DOHH2 (cell line): ENCODE measurements around the gene VWA5B1.

Source experiments
- H3F3A ChIP-seq: fragments of 200-600 bp; sonication (generic), shearing (Covaris generic); 2 replicates; pipeline ENCODE4 v1.6.0; 2016; ENCODE audit warnings: antibody characterized with exemption, mild to moderate bottlenecking; ENCODE audit not compliant: control insufficient read depth, insufficient read depth
- H3K27ac ChIP-seq: fragments of 200-600 bp; sonication (generic); 2 replicates; pipeline ENCODE4 v1.5.1; 2014; ENCODE audit warnings: low read depth, mild to moderate bottlenecking, low read length, moderate library complexity
- H3K27me3 ChIP-seq: fragments of 200-600 bp; sonication (generic); 2 replicates; pipeline ENCODE4 v1.6.1; 2014; ENCODE audit warnings: mild to moderate bottlenecking, low read length, mixed read lengths; ENCODE audit not compliant: control insufficient read depth
- H3K36me3 ChIP-seq: fragments of 200-600 bp; sonication (generic); 2 replicates; pipeline ENCODE4 v1.6.1; 2014; ENCODE audit warnings: mild to moderate bottlenecking, low read length, moderate library complexity, mixed read lengths; ENCODE audit not compliant: control insufficient read depth
- H3K4me1 ChIP-seq: fragments of 200-600 bp; sonication (generic); 2 replicates; pipeline ENCODE4 v1.6.1; 2014; ENCODE audit warnings: mild to moderate bottlenecking, low read length, mixed read lengths; ENCODE audit not compliant: control insufficient read depth
- H3K4me2 ChIP-seq: fragments of 200-600 bp; sonication (generic); 2 replicates; pipeline ENCODE4 v1.6.0; 2014; ENCODE audit warnings: mild to moderate bottlenecking, low read length, moderate library complexity
- H3K4me3 ChIP-seq: fragments of 200-600 bp; sonication (generic); 2 replicates; pipeline ENCODE4 v1.5.1; 2014; ENCODE audit warnings: mild to moderate bottlenecking, low read length, mixed read lengths
- H3K79me2 ChIP-seq: fragments of 200-600 bp; sonication (generic); 2 replicates; pipeline ENCODE4 v1.6.1; 2014; ENCODE audit warnings: mild to moderate bottlenecking, low read length, mixed read lengths; ENCODE audit not compliant: control insufficient read depth
- H3K9me2 ChIP-seq: fragments of 200-600 bp; sonication (generic); replicated peaks from 2 replicates; pipeline ENCODE4 v1.6.1; 2014; ENCODE audit warnings: mild to moderate bottlenecking, low read length, mixed read lengths; ENCODE audit not compliant: control insufficient read depth
- H3K9me3 ChIP-seq: fragments of 200-600 bp; sonication (generic); 2 replicates; pipeline ENCODE4 v1.6.1; 2014; ENCODE audit warnings: antibody characterized with exemption, low read length, mixed read lengths; ENCODE audit not compliant: control insufficient read depth, insufficient read depth
- H4K20me1 ChIP-seq: fragments of 200-600 bp; sonication (generic); 2 replicates; pipeline ENCODE4 v1.6.0; 2014; ENCODE audit warnings: low read depth, mild to moderate bottlenecking, antibody characterized with exemption, low read length, moderate library complexity; ENCODE audit not compliant: control insufficient read depth, insufficient read depth
- EZH2phosphoT487 ChIP-seq: fragments of 200-600 bp; sonication (generic); IDR thresholded peaks from 2 replicates; pipeline ENCODE4 v1.6.1; 2017; ENCODE audit warnings: borderline replicate concordance, mild to moderate bottlenecking, antibody characterized with exemption, low read length, moderate library complexity, mixed read lengths
- TF ChIP-seq, protein P1 (sequence below): fragments of 200-600 bp; sonication (generic); IDR thresholded peaks from one replicate; pipeline ENCODE4 v1.5.1; 2014; ENCODE audit warnings: antibody characterized with exemption, mild to moderate bottlenecking, low read depth, low read length; ENCODE audit not compliant: poor library complexity, severe bottlenecking

VWA5B1 gene

GRCh38 chr1:20339811-20340457 lies 49.3 kb downstream of the VWA5B1 start:
- H3K4me1 ChIP-seq: no peaks in the 10 kb centered on the region
- no peaks in the 10 kb centered on the region for H3F3A ChIP-seq
- no peak overlapping the region for H3K4me3 ChIP-seq
- H3K27ac ChIP-seq: no peak overlapping the region
- TF ChIP-seq, protein P1, sequence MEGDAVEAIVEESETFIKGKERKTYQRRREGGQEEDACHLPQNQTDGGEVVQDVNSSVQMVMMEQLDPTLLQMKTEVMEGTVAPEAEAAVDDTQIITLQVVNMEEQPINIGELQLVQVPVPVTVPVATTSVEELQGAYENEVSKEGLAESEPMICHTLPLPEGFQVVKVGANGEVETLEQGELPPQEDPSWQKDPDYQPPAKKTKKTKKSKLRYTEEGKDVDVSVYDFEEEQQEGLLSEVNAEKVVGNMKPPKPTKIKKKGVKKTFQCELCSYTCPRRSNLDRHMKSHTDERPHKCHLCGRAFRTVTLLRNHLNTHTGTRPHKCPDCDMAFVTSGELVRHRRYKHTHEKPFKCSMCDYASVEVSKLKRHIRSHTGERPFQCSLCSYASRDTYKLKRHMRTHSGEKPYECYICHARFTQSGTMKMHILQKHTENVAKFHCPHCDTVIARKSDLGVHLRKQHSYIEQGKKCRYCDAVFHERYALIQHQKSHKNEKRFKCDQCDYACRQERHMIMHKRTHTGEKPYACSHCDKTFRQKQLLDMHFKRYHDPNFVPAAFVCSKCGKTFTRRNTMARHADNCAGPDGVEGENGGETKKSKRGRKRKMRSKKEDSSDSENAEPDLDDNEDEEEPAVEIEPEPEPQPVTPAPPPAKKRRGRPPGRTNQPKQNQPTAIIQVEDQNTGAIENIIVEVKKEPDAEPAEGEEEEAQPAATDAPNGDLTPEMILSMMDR: no peak
- no peak for TF ChIP-seq EZH2phosphoT487
- H3K79me2 ChIP-seq: no peaks in the 10 kb centered on the region
- H3K4me2 ChIP-seq: no peak overlapping the region
- no peaks in the 10 kb centered on the region for H3K9me2 ChIP-seq
- no peaks in the 10 kb centered on the region for H3K9me3 ChIP-seq
- no peaks in the 10 kb centered on the region for H4K20me1 ChIP-seq
- no peaks in the 10 kb centered on the region for H3K27me3 ChIP-seq
- H3K36me3 ChIP-seq: no peaks in the 10 kb centered on the region

- TF ChIP-seq, protein P1: no peak
- TF ChIP-seq EZH2phosphoT487: no peak
- H3K4me2 ChIP-seq: no peak overlapping the region
These were observed 51.8 kb downstream of the VWA5B1 start for GRCh38 chr1:20342294-20343148.

DNA sequence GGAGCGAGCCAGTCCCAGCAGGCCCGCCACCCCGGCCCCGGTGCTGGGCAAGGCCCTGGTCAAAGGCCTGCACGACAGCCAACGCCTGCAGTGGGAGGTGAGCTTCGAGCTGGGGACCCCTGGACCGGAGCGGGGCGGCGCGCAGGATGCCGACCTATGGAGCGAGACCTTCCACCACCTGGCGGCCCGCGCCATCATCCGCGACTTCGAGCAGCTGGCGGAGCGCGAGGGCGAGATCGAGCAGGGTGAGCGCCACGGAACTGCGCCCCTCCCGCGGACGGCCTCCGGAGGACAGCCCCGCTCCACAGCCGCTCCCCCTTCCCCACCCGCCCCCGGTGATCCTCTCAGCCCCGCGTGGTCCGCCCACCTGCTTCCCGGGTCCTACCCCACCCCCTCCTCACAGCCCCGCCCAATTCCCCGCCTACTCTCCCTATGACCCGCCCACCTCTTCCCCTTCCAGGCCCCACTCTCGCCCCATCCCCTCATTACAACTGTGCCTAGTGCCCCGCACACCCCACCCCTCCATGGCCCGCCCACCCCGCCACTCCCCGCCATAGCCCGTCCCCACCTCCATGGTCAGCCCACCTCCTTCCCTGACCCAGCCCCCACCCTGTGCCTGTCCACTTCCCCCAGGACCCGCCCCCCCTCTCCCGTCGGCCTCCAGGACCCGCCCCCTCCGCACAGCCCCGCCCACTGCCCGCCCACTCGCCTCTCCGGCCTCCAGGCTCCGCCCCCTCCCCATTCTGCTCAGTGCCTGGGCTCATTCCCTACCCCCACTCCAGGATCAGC lies 52.7 kb downstream of the VWA5B1 start:
- no peak overlapping the region for H3K27ac ChIP-seq
- no peaks in the 10 kb centered on the region for H3K79me2 ChIP-seq
- H3K9me3 ChIP-seq: no peaks in the 10 kb centered on the region; the same call in 1 of the 2 replicates
- no peaks in the 10 kb centered on the region for H4K20me1 ChIP-seq
- no peaks in the 10 kb centered on the region for H3K9me2 ChIP-seq
- H3K36me3 ChIP-seq: no peaks in the 10 kb centered on the region
- H3K4me3 ChIP-seq: no peak overlapping the region
- no peaks in the 10 kb centered on the region for H3F3A ChIP-seq
- TF ChIP-seq EZH2phosphoT487: no peak
- TF ChIP-seq, protein P1: no peak
- H3K4me2 ChIP-seq: no peak overlapping the region
- no peaks in the 10 kb centered on the region for H3K4me1 ChIP-seq
- no peaks in the 10 kb centered on the region for H3K27me3 ChIP-seq

More at GRCh38 chr1:20342294-20343148, 51.8 kb downstream of the VWA5B1 start:
- H4K20me1 ChIP-seq: no peaks in the 10 kb centered on the region
- no peaks in the 10 kb centered on the region for H3K79me2 ChIP-seq
- H3K4me3 ChIP-seq: no peak overlapping the region
- H3K27me3 ChIP-seq: no peaks in the 10 kb centered on the region
- no peaks in the 10 kb centered on the region for H3F3A ChIP-seq
- no peak overlapping the region for H3K27ac ChIP-seq
- no peaks in the 10 kb centered on the region for H3K4me1 ChIP-seq
- no peaks in the 10 kb centered on the region for H3K9me2 ChIP-seq
- no peaks in the 10 kb centered on the region; the same call in 1 of the 2 replicates for H3K9me3 ChIP-seq
- no peaks in the 10 kb centered on the region for H3K36me3 ChIP-seq
